Gastroesophageal sphincter (tissue), 4 donors: ENCODE data around the gene FBLN1. TPM values are rescaled to one million over a fixed set of nuclear protein-coding genes. Genes with fewer than 3 reads are reported as not detected.
"Not testable (repeated sequence)": the region's sequence is repeated elsewhere in the genome, so short reads cannot be mapped to it uniquely, and the experiment has no call there.

Source experiments
- ATAC-seq: fragments of 150-250 bp; one replicate; pipeline ENCODE4 v1.9.1; 2016; ENCODE audit warnings: mild to moderate bottlenecking, moderate library complexity
- H3K27ac ChIP-seq, 4 donors: fragments of 200-600 bp; sonication (generic) in 3 of 4; 1 replicate in 3 of 4; 2 replicates in 1 of 4; pipeline ENCODE4 v1.5.1; 2016 to 2019
- H3K27me3 ChIP-seq: fragments of 200-600 bp; sonication (generic); one replicate; pipeline ENCODE4 v1.5.1; 2019
- H3K36me3 ChIP-seq, 2 donors: fragments of 200-600 bp; sonication (generic); one replicate each; pipeline ENCODE4 v1.5.1; 2019; ENCODE audit warnings: control low read depth in 1 of 2
- H3K4me1 ChIP-seq, 3 donors: fragments of 200-600 bp; sonication (generic); 1 replicate in 2 of 3; 2 replicates in 1 of 3; pipeline ENCODE4 v1.5.1; 2016 to 2019; ENCODE audit warnings: control low read depth in 2 of 3
- H3K4me3 ChIP-seq, 2 donors: fragments of 200-600 bp; sonication (generic); one replicate each; pipeline ENCODE4 v1.5.1; 2019; ENCODE audit warnings: mild to moderate bottlenecking in 1 of 2, moderate library complexity in 1 of 2
- H3K9me3 ChIP-seq, 3 donors: fragments of 200-600 bp; sonication (generic); one replicate each; pipeline ENCODE4 v1.5.1; 2017 to 2019; ENCODE audit warnings: control low read depth in 2 of 3
- EP300 ChIP-seq: sonication (generic); formaldehyde crosslinking; IDR thresholded peaks from one replicate; pipeline ENCODE4 v1.6.1; 2017; ENCODE audit warnings: antibody characterized with exemption, mild to moderate bottlenecking
- POLR2A ChIP-seq, 2 donors: fragments of 450-650 bp; IDR thresholded peaks; one replicate each; pipeline ENCODE4 v1.6.1; 2017; ENCODE audit warnings: antibody characterized with exemption in 2 of 2, mild to moderate bottlenecking in 2 of 2, moderate library complexity in 1 of 2
- POLR2AphosphoS5 ChIP-seq: sonication (generic); formaldehyde crosslinking; IDR thresholded peaks from one replicate; pipeline ENCODE4 v1.6.1; 2017; ENCODE audit warnings: antibody characterized with exemption
- WGBS, 2 donors: methylation state at CpG; one replicate each; pipeline ENCODE4 v1.1.5; 2018; ENCODE audit warnings: low coverage in 1 of 2; 5-methylcytosine and 5-hydroxymethylcytosine counted together
- total RNA-seq, 4 donors: library from RNA; depleted of rRNA; stranded (reverse); fragments of >200 nt; gene quantifications; one replicate each; pipeline ENCODE4 v1.1.0, GENCODE V29; 2016
- TF ChIP-seq, protein P1 (sequence below), 4 experiments: fragments of 200-600 bp in 2 of 4; fragments of 450-650 bp in 2 of 4; sonication (generic) in 1 of 4; IDR thresholded peaks; one replicate each; pipeline ENCODE4 v1.5.1; 2017 to 2019; ENCODE audit warnings: antibody characterized with exemption in 4 of 4, mild to moderate bottlenecking in 2 of 4, moderate library complexity in 2 of 4

The FBLN1 gene
- total RNA-seq, 4 donors from 2014 or later, result 241 to 597 (median 382) TPM

DNA sequence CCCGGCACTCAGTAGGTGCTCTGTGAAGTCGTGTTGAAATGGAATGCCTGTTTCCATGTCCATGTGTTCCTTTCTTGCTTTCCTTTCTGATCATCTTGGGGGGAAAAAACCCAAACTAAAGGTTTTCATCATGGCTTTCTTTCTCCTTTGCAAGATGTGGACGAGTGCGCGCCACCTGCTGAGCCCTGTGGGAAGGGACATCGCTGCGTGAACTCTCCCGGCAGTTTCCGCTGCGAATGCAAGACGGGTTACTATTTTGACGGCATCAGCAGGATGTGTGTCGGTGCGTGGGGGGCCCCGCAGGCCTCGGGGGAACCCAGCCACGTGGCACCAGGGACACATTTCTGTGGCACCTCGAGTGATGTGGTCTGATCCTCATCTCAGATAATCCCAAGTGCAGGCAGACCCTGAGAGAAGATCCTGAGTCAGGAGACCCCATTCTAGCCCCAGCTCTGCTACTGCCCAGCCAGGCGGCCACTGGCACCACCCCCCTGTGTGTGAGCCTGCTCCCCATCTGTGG, 39.4 kb downstream of the FBLN1 start:
- no peak for ATAC-seq
- WGBS, 2 donors, result 94% methylated on average over 12 of the region's 19 CpGs; no CpG with 5 or more reads in 1 of the 2 donors
- peaks cover 3 to 34% (median 15%) of the 10 kb centered on the region in 3 donors for H3K4me1 ChIP-seq
- H3K9me3 ChIP-seq, result no peaks in the 10 kb centered on the region
- H3K27me3 ChIP-seq, result no peaks in the 10 kb centered on the region
- no peak overlapping the region for H3K4me3 ChIP-seq
- TF ChIP-seq EP300 (no peak), POLR2AphosphoS5 (no peak)
- H3K27ac ChIP-seq, result no peak overlapping the region
- H3K36me3 ChIP-seq, result peaks cover 0 to 55% of the 10 kb centered on the region in 2 donors

DNA sequence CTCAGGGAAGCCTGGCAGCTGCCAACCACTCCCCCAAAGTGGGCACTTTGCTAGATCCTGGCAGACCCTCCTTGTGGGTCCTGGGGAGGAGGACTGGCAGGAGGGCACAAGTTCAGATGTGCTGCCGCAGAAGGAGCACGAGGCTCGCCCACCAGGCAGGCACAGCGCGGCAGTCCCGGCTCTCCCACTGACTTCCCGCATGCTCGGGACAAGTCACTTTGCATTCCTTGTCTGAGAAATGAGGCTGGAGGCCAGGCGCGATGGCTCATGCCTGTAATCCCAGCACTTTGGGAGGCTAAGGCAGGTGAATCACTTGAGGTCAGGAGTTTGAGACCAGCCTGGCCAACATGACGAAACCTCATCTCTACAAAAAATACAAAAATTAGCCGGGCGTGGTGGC, 40.1 kb downstream of the FBLN1 start:
- H3K27ac ChIP-seq, H3K4me3 ChIP-seq, H3K27me3 ChIP-seq, H3K9me3 ChIP-seq, ATAC-seq: not testable (repeated sequence)
- Histone ChIP-seq H3K36me3 (peaks cover 0 to 56% of the 10 kb centered on the region in 2 donors), H3K4me1 (peaks cover 3 to 29% (median 9%) of the 10 kb centered on the region in 3 donors)
- WGBS, 2 donors, result no CpG with 5 or more reads among the region's 13 CpGs

DNA sequence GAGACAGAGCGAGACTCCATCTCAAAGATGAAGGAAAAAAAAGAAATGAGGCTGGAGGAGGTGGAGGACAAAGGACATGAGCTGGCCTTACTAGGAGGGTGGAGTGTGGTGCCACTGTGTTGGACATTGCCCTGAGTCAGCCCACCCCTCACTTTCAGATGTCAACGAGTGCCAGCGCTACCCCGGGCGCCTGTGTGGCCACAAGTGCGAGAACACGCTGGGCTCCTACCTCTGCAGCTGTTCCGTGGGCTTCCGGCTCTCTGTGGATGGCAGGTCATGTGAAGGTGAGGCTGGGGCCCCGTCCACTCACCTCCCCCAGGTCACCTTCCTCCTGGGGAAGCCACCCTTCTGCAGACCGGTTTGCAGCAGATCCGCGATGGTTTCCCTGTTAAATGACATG, 40.6 kb downstream of the FBLN1 start:
- Histone ChIP-seq H3K9me3 (no peaks in the 10 kb centered on the region), H3K4me1 (peaks cover 3 to 29% (median 5%) of the 10 kb centered on the region in 3 donors), H3K4me3 (no peak overlapping the region), H3K27ac (no peak overlapping the region), H3K36me3 (peaks cover 0 to 61% of the 10 kb centered on the region in 2 donors), H3K27me3 (no peaks in the 10 kb centered on the region)
- 86 to 100% methylated on average over 1 to 3 of the region's 13 CpGs for WGBS, 2 donors
- no peak for ATAC-seq
- TF ChIP-seq, protein P1, sequence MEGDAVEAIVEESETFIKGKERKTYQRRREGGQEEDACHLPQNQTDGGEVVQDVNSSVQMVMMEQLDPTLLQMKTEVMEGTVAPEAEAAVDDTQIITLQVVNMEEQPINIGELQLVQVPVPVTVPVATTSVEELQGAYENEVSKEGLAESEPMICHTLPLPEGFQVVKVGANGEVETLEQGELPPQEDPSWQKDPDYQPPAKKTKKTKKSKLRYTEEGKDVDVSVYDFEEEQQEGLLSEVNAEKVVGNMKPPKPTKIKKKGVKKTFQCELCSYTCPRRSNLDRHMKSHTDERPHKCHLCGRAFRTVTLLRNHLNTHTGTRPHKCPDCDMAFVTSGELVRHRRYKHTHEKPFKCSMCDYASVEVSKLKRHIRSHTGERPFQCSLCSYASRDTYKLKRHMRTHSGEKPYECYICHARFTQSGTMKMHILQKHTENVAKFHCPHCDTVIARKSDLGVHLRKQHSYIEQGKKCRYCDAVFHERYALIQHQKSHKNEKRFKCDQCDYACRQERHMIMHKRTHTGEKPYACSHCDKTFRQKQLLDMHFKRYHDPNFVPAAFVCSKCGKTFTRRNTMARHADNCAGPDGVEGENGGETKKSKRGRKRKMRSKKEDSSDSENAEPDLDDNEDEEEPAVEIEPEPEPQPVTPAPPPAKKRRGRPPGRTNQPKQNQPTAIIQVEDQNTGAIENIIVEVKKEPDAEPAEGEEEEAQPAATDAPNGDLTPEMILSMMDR (IDR thresholded peaks at IDR 0.05), result no peak

DNA sequence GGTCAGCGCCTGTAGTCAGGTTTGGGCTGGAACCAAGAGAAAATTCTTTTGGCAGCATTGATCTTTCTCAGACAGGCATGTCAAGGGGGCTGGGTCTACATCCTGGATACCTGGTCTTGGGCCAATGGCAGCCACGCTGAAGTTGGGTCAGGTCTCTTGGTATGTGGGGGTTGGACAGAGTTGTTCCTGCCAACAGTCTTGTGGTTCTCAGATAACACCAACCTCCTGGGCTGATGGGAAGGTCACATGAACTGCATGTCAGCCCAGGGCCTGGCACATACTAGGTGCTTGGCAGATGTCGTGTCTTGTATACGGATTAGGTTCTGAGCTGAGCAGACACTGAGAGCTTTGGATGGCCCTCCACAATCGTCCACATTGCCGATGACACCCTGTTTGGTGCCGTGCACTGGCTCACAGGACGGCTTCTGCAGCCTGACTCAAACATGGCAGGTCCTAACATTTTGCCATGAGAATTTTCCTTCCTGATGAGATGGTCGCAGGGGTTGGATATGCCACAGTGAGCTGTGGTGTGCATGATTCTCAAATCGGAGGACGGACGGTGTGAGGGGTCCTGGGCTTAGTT, 42.0 kb downstream of the FBLN1 start:
- Histone ChIP-seq H3K27ac (peak overlapping the region in 1 of 4 donors; percentile 2), H3K36me3 (peaks cover 0 to 68% of the 10 kb centered on the region in 2 donors), H3K4me1 (peaks cover 3 to 29% (median 8%) of the 10 kb centered on the region in 3 donors), H3K9me3 (no peaks in the 10 kb centered on the region), H3K27me3 (no peaks in the 10 kb centered on the region), H3K4me3 (no peak overlapping the region)
- no peak for TF ChIP-seq POLR2A (IDR thresholded peaks at IDR 0.05)
- TF ChIP-seq, protein P1 (IDR thresholded peaks at IDR 0.05), result no peak
- no peak for TF ChIP-seq EP300
- TF ChIP-seq POLR2AphosphoS5, result no peak
- WGBS, 2 donors, result 79 to 100% methylated on average over 5 of the region's 12 CpGs
- ATAC-seq, result no peak

DNA sequence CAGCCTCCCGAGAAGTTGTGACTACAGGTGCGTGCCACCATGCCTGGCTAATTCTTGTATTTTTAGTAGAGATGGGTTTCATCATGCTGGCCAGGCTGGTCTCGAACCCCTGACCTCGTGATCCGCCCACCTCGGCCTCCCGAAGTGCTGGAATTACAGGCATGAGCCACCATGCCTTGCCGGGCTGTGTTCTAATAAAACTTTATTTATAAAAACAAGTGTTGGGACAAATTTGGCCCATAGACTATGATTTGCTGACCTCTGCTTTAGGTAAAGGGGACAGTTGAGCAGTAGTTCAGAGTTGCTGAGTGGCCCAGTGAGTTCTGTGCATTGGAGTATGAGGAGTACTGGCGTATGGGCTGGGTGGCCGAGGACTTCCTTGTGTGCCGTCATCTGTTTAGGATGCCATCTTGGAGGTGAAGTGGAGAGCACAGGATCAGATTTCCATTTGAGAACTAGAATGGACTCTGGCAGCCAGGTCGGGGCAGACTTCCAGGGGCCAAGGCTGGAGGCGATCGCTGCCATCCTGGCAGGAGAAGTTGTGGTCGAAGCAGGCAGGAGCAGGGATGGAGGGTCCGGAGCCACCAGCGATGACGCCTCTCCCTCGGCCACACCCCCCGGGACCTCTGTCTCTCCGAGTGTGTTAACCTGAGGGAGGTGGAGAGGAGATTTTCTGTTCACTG, 43.8 kb downstream of the FBLN1 start:
- Histone ChIP-seq H3K4me3 (no peak overlapping the region), H3K4me1 (peaks cover 3 to 39% (median 26%) of the 10 kb centered on the region in 3 donors), H3K27ac (peak overlapping the region in 3 of 4 donors; percentile 24 to 31 (median 29)), H3K36me3 (peaks cover 0 to 59% of the 10 kb centered on the region in 2 donors), H3K27me3 (no peaks in the 10 kb centered on the region), H3K9me3 (no peaks in the 10 kb centered on the region)
- TF ChIP-seq POLR2A (IDR thresholded peaks at IDR 0.05) (no peak), POLR2AphosphoS5 (no peak), EP300 (no peak)
- TF ChIP-seq, protein P1 (IDR thresholded peaks at IDR 0.05), result no peak
- 91% methylated on average over 10 to 13 of the region's 21 CpGs for WGBS, 2 donors
- no peak for ATAC-seq

DNA sequence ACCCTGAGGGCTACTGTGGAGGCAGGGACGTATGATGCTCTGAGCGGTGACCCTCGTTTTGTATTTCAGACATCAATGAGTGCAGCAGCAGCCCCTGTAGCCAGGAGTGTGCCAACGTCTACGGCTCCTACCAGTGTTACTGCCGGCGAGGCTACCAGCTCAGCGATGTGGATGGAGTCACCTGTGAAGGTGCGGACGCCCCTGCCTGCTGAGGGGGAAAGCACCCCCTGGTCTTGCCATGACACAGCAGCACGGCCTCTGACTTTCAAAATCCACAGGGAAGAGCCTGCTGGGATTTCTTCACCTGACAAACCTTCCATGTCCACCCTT, 44.3 kb downstream of the FBLN1 start:
- H3K27ac ChIP-seq, result peak overlapping the region in 3 of 4 donors; percentile 24 to 31 (median 29)
- H3K9me3 ChIP-seq, result no peaks in the 10 kb centered on the region
- H3K4me1 ChIP-seq, result peaks cover 3 to 45% (median 31%) of the 10 kb centered on the region in 3 donors
- TF ChIP-seq, protein P1 (IDR thresholded peaks at IDR 0.05), result no peak
- TF ChIP-seq POLR2AphosphoS5, result no peak
- no peak for TF ChIP-seq EP300
- TF ChIP-seq POLR2A (IDR thresholded peaks at IDR 0.05), result no peak
- H3K4me3 ChIP-seq, result no peak overlapping the region
- H3K27me3 ChIP-seq, result no peaks in the 10 kb centered on the region
- WGBS, 2 donors, result 83 to 90% methylated on average over 3 to 8 of the region's 11 CpGs
- H3K36me3 ChIP-seq, result peaks cover 0 to 54% of the 10 kb centered on the region in 2 donors
- no peak for ATAC-seq
